GM12875 (cell line): Measurements from ENCODE around the gene ZSCAN25.

ENCODE experiments used
- H3K4me3 ChIP-seq: one replicate; pipeline ENCODE4 v1.5.1; 2011; ENCODE audit warnings: low read depth, low read length, control low read depth
- TF ChIP-seq, protein P1 (sequence below): IDR thresholded peaks from 2 replicates; pipeline ENCODE4 v1.5.1; 2011; ENCODE audit warnings: low read depth, mild to moderate bottlenecking, control low read depth, inconsistent platforms, low read length, moderate library complexity, borderline replicate concordance; ENCODE audit not compliant: insufficient read depth

Gene ZSCAN25

DNA sequence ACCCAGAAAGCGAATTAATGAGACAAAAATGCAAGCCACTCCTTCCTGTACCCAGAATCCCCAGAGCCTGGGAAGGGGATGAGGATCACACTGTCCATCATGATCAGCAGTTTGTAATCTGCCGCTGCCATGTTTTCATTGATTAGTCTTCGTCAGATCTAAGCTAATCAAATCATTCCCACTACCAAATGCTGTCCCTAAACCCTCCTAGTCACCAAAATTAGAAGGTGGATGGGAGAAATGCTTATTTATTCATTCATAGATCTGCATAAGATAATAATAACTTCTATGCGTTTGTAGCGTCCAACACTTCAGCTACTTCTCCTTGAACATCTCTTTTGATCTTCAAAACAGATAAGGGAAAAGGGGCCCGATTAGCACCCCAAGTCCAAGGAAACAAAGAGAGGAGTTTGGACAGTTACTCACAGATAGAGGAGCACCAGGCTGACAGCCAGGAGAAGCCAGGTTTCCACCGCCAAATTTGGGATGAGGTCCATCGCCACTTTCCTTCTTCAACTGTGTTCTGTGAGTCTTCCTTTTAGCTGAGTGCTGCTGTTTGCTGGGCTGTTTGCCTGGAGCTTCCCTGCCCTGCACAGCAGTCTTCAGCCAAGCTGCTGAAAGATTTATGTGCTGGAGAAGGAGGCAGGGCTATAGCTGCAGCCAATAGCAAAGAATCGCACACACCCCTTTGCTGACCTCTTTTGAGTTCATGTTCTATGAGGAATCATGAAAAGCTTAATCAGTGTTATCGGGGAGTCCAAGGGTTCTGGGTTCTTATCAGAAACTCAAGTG is 62.9 kb downstream of the ZSCAN25 start, which contains the start of gene CYP3A5:
Gene CYP3A5 (minus strand): TSS at position 597 of the 792 bp plus-strand sequence. CDS start 100 bp downstream, at position 497.
- TF ChIP-seq, protein P1, sequence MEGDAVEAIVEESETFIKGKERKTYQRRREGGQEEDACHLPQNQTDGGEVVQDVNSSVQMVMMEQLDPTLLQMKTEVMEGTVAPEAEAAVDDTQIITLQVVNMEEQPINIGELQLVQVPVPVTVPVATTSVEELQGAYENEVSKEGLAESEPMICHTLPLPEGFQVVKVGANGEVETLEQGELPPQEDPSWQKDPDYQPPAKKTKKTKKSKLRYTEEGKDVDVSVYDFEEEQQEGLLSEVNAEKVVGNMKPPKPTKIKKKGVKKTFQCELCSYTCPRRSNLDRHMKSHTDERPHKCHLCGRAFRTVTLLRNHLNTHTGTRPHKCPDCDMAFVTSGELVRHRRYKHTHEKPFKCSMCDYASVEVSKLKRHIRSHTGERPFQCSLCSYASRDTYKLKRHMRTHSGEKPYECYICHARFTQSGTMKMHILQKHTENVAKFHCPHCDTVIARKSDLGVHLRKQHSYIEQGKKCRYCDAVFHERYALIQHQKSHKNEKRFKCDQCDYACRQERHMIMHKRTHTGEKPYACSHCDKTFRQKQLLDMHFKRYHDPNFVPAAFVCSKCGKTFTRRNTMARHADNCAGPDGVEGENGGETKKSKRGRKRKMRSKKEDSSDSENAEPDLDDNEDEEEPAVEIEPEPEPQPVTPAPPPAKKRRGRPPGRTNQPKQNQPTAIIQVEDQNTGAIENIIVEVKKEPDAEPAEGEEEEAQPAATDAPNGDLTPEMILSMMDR: no peak
- H3K4me3 ChIP-seq: no peak within 1 kb of the TSS
